T-helper 22 cell (primary cell): ENCODE results near the gene PRKCB.

Experiments
- DNase-seq: peaks from one replicate; pipeline ENCODE4 v3.0.0-alpha.2; 2020; ENCODE audit warnings: low read depth

Gene PRKCB

DNA sequence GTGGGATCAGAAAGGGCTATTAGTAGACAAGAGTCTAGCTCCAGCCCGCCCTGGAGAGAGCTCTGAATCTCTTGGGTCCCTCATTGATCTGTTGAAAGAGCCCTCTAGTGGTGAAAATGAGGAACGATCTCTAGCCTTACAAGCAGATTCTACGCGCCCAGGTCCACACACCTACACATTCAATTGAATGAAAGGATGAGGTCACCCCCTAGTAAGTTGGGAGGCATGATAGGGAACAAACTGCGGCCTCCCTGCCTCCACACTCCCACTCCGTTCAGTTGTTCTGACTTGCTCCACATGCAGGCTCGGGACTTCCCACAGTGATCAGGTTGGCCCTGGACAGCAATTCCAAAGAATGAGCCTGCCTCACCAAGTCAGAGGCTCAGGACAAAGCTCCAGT, 417.4 kb downstream of the PRKCB start:
- no peak for DNase-seq

- DNase-seq: peak; percentile 7
Measured at GRCh38 chr16:24255456-24256371, 419.9 kb downstream of the PRKCB start, which contains the start of gene CACNG3. Gene CACNG3, plus strand, starts transcription at chr16:24256335. Its CDS starts 420 bp downstream, at chr16:24256755.

- no peak for DNase-seq
Measured at GRCh38 chr16:24257958-24258357, 422.2 kb downstream of the PRKCB start.

- DNase-seq: no peak
Measured at GRCh38 chr16:24258791-24259190, 423.0 kb downstream of the PRKCB start.

DNA sequence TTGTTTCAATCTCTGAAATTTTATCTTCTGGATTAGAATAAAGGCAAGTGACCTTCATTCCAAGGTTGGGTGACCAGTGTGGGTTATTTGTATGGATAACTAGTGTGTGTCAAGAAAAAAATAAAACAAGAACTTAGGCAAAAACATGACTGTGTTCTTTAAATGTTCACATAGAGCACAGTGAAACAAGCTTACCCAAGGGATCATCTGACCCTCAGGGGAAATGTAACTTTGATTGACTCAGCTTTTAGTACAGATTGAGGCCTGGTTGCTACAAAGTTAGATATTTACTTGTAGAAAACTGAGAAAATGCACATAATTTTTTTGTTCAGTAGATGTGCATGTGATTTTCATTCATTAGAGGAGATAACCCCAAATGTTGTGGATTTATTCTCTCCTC, 427.0 kb downstream of the PRKCB start:
- DNase-seq: no peak
